Right kidney (tissue), 1 donor: ENCODE data around the gene NLN.

Source experiments
- DNase-seq: peaks from one replicate; pipeline ENCODE4 v3.0.0-alpha.2; 2016

NLN gene

GRCh38 chr5:65808251-65808741, 86.3 kb downstream of the NLN start:
- DNase-seq = no peak

- no peak for DNase-seq
These were observed 86.8 kb downstream of the NLN start for GRCh38 chr5:65808818-65809217.

- no peak for DNase-seq
These were observed 88.0 kb downstream of the NLN start for GRCh38 chr5:65809817-65810531.

- no peak for DNase-seq
These were observed 89.0 kb downstream of the NLN start for GRCh38 chr5:65811004-65811403.

GRCh38 chr5:65811885-65812284, 89.9 kb downstream of the NLN start:
- DNase-seq = no peak

- DNase-seq = no peak
These were observed 90.6 kb downstream of the NLN start for GRCh38 chr5:65812648-65813047.

GRCh38 chr5:65813174-65813573, 91.2 kb downstream of the NLN start:
- no peak for DNase-seq

GRCh38 chr5:65815161-65815560, 93.2 kb downstream of the NLN start:
- DNase-seq = no peak

GRCh38 chr5:65816729-65817128, 94.7 kb downstream of the NLN start:
- no peak for DNase-seq

GRCh38 chr5:65817931-65818330, 95.9 kb downstream of the NLN start:
- no peak for DNase-seq

GRCh38 chr5:65818592-65818991, 96.6 kb downstream of the NLN start:
- no peak for DNase-seq

- DNase-seq = no peak
These were observed 97.4 kb downstream of the NLN start for GRCh38 chr5:65819215-65819904.

GRCh38 chr5:65819905-65820240, 97.9 kb downstream of the NLN start:
- DNase-seq = no peak

GRCh38 chr5:65820373-65820772, 98.4 kb downstream of the NLN start:
- no peak for DNase-seq

- no peak for DNase-seq
These were observed 100.0 kb downstream of the NLN start for GRCh38 chr5:65821966-65822365.

GRCh38 chr5:65822710-65823109, 100.7 kb downstream of the NLN start:
- no peak for DNase-seq

GRCh38 chr5:65823204-65823603, 101.2 kb downstream of the NLN start:
- DNase-seq = no peak

GRCh38 chr5:65823845-65824445, 101.9 kb downstream of the NLN start:
- no peak for DNase-seq

- DNase-seq = no peak
These were observed 103.7 kb downstream of the NLN start for GRCh38 chr5:65825408-65826328.

- no peak for DNase-seq
These were observed 106.3 kb downstream of the NLN start for GRCh38 chr5:65828022-65828896.

- no peak for DNase-seq
These were observed 108.9 kb downstream of the NLN start for GRCh38 chr5:65830856-65831255.

GRCh38 chr5:65831276-65831675, 109.3 kb downstream of the NLN start:
- DNase-seq = no peak
